HG03521 (cell line): Measurements from ENCODE around the gene CYP11A1.

Experiments
- ATAC-seq: cut with Tn5 transposase; IDR thresholded peaks from one replicate; pipeline ENCODE4 v1.9.1; 2021; ENCODE audit warnings: mild to moderate bottlenecking, moderate library complexity; ENCODE audit not compliant: unreplicated experiment

CYP11A1 gene

DNA sequence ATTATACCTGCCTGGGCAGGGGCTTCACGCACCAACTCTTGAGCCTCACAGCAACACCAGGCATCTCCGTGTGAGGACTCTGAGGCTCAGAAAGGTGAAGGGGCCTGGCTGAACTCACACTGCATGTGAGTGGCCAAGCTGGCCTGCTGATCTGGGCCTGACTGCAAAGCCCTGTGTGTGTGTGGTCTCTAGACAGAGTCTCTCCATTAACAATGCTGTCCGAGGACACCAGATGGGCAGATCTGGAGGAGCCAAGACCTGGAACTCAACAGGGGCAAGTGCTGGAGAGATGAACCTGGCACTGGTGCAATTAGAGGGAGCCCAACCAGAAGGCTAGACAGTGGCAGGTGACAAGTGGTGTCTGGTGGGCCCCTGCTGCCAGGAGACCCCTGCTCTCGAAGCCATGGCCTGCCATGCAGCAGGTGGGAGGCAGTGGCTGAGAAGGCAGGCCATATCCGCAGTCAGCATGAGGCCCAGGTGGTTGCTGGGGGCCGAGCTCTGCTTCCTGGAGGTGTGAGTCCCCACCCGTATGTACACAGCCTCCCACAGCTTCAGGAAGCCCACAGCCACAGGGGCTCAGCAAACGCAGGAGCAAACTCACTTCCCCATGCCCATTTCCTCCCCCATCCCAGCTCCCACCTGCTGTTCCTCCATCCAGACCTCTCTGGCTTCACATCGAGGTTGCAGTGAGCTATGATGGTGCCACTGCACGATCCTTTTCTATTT is 39.0 kb downstream of the CYP11A1 start:
- ATAC-seq, result no peak

DNA sequence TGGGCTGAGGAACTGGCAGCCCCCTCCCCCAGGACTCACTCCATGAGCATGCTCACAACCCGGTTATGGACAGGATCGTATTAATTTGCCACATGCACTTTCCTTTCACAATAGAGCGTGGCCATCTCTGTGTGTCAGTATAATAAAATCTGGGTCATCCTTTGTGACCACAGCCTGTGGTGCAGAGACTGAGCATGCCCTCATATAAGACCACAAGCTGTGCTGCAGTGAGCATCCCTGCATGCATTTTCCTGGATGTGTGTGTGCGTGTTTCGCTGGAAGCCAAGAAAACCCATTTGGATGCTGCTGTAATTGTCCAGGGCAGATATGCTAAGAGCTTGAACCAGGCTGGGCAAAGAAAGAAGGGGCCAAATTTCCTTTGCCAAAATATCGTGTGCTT is 39.7 kb downstream of the CYP11A1 start:
- ATAC-seq, result no peak

GRCh38 chr15:74326746-74327145 is 40.7 kb downstream of the CYP11A1 start:
- no peak for ATAC-seq

GRCh38 chr15:74324714-74325113 is 42.7 kb downstream of the CYP11A1 start:
- ATAC-seq, result no peak

DNA sequence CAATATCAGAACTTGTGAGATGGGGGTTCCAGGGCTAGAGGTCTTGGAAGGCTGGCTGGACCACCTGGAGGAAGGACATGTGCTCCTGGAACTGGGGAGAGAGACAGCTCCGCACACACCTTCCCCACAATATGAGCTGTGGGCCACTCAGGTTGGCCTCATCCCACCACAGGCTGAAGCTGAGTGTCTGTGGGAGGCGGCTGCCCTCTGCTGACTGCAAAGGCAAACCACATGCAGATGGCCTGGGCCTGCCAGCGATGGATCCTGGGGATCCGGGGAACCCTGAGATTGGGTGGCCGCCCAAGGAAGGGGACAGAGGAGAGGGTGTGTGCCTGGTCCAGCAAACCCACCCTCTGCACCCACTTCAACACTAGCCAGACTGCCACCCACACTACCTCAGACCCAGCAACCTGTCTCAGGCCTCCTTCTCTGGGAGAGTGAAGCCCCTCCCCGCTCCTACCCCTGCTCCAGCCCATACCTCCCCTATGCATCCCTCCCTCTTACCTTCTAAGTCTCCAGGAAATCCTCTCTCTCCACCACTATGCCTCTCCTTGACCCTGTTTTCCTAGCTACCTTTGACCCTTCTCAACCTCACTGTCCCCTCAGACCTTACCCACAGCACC is 44.8 kb downstream of the CYP11A1 start:
- no peak for ATAC-seq

DNA sequence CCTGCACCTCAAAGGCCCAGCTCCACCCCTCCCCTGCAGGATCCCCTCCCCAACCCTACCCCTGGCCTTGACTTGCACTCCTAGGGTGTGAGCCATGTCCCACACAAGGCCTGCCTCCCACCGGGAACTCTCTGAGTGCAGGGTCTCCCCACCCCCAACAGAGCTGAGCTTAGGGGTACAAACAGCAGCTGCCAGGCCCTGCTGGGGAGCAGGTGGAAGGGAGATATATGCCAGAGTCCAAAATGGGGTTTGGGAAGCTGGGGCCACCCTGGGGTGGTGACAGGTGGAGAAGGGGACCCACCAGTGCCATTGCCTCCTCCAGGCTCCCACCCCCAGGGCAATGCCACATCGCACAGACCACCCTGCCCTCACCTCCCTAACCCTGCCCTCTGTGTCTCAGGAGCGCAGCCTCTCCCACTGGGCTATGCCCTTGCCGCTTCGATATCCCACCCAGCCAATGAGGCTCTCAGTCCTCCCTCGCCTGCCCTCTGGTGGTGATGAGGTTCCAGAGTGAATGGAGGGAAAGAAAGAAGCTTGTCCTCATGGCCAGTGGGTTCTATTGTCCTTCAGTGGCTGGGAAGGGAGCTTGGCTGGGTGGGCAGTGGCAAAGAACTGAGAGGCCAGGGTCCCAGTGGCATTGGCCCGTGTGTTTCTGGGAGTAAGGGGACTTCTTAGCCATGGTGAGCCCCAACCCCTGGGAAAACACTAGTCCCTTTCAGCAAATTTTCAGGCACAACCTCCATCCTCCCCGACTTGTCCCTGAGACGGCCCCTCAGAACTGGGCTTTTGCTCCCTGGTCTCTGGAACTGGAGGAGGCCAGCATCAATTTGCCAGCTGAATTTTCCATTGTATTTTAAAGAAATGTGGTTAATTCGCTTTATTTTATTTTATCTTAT is 46.8 kb downstream of the CYP11A1 start:
- no peak for ATAC-seq

DNA sequence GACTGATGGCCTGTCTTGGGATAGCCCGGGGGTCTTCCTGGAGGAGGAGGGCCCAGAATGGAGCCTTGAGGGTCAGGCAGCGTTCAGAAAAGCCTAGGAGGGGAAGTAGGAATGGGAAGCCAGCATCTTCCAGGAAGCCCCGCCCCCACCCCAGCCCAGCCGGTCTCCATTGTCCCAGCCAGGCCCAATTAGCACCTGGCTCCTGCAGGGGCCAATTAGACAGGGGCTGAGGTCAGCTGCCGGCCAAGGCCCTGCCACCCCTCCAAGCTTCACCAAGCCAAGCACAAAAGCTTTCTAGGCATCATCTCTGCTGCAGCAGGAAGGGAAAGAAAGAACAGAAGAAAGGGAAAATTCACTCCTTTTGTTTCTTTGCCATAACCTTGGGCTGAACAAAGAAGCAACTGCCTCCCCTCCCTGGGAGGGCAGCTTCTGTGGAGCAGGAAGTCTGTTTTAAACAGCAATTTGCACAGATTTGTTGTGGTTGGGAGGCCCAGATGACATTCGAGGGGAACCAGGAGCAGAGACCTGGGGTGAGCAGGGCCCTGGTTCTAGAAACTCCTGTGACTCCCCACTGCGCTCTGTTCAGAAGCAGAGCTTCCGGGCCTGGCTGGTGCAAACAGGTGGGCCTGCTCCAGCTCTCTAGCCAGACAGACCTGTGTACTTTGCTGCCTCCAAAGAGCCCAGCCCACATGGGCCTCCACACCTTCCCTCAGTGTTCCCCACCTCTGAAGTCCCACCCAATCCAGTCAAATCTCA is 47.7 kb downstream of the CYP11A1 start:
- no peak for ATAC-seq

- no peak for ATAC-seq
Measured at GRCh38 chr15:74319138-74319460, 48.3 kb downstream of the CYP11A1 start.

DNA sequence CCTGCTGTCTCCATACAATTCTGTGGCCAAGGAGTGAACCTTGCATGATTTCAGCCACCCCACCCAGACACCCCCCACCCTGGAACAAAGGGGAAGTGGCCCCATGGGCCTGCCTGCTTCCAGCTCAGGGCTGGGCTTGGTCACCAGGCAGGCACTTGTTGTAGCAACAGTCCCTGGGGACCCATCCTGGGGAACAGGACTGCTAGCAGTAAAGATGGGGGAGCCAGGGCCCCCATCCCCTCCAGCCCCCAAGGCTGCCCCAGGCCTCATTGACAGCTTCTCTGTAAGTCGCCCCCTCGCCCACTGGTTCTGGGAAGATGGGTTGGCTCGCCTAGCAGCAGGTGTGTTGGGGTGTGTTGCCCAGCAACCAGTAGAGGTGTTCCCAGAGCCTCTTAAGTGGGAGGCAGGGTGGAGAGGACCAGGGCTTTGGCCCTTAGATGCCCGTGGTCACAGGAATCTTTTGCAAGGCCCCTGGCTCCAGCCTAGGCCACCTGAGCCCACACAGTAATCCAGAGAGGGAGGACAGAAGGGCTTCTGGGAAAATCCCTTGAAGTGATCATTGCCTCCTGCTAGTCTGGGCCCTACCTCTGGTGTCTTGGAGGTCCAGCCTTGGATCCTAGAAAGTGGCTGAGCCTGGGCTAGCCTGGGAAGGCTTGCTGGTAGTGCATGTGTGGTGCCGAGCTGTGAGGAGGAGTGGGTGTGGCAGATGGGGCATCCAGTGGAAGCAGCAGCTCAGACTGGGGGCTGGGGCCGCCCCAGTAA is 48.9 kb downstream of the CYP11A1 start:
- ATAC-seq, result no peak

DNA sequence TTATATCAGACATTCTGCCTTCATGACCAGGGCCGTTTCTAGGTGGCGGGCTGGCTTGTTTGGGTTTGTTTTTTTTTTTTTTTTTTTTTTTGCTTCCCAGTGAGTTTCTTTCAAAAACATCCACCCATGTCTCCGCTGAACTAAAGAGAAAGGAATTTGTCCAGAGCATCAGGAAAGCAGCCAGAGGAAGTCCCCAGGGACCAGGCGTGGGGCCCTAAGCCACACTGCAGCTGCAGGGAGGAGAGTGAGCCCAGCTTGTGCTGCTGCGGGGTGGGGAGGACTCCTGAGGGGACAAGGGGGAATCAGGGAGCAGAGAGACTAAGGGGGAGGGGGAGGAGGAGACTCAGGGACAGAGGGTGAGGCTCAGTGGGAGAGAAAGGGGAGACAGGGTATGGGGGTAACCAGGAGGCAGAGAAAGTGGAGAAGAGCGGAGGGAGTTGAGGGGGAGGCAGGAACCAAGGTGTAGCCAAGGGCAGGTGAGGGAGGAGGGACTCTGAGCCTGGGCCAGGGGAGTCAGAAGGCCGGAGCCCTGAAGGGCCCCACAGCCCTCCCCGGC is 49.5 kb downstream of the CYP11A1 start:
- no peak for ATAC-seq

DNA sequence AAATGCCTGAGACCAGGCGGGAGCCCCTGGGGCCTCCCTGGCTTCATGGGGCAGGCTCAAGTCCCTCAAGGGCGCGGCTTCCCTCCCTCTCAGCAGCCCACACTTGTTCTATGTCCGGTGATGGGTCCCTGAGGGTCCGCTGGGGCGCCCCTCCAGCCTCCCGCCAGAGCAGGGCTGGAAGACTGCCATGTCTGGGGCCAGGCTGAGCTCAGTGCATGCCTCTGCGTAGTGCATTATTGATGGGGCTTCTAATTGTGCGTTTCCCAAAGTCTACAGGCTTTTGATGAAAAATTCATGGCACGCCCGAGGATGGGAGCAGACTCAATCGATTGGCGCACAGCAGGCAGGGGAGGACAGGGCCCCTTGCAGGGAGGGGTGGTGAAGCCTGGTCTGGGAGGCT is 51.3 kb downstream of the CYP11A1 start:
- ATAC-seq, result no peak

GRCh38 chr15:74315626-74316025 is 51.8 kb downstream of the CYP11A1 start:
- no peak for ATAC-seq

DNA sequence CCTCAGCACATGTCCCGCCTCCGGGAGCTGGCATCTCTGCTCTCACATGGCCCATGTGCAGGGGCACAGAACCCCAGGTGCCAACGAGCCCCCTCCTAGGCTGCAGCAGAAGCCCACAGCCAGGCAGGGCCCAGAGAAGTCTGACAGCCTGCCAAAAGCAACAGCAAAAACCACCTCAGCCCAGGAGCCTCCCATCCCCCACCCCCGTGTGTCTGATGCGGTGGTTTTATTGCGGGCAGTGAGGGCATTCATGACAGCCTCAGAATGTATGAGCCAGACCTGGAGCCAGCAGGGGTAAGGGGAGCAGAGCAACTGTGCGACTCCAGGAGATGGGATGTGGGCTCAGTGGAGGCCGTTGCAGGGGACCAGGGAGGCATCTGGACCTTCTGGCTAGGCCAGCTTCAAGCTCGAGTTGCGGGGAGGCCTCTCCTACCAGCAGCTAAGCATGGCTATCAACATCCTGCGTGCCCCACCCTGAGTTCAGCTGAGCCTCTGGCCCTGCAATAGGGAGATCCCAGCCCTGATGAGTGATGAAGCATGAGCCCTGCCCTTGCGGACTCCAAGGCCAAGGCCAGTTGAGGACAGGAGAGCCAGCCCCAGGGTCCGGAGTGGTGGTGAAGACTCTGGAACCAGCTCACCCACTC is 52.5 kb downstream of the CYP11A1 start:
- no peak for ATAC-seq

DNA sequence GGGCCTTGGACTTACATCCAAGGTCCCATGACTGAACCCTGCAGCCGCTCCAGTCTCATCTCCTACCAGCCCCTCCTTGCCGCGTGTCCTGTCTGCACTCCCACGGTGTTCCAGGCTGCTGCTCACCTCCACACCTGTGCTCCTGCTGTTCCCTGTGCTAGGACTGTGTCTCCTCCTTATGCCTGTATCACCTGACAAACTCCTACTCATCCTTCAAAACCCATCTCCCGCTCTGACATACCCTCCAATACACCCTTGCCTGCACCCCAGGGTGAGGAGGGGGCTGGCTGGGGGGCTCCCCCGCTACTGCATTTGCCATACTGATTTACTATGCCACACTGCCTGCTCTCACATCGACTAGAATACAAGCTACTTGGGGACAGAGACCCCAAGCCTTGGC is 53.6 kb downstream of the CYP11A1 start:
- ATAC-seq, result no peak

GRCh38 chr15:74312445-74313007 is 54.9 kb downstream of the CYP11A1 start:
- ATAC-seq, result no peak

DNA sequence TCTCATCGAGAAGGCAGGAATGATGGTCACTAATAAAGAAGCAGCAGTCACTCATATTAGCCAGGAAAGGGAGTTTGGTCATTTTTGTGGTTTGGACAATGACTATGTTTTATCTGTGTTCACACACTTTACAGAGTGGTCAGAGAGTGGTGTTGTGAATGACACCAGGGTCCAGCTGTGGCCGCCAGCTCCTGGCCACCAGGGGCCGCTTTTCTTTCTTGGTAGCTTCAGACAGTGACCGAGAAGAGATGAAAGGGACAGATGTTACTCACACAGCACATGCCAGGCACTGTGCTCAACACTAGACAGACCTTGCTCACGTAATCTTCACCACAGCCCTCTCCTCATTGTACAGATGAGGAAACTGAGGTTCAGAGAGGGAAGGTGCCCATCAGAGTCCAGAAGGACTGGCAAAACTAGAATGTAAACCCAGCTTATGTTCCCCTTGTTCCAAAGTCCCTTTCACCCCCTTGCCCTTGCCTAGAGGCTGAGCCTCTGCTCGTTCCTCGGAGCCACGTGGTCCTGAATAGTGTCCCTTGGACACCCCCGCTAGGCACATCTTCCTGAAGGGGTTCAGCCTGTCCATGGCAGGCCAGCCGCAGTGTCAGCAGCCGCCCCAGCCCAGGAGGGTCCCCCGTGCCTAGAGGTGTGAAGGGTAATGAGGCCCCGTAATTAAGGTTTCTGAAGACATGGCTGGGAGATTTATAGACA is 55.6 kb downstream of the CYP11A1 start:
- no peak for ATAC-seq

- no peak for ATAC-seq
Measured at GRCh38 chr15:74307827-74308811, 59.3 kb downstream of the CYP11A1 start.
